WERI-Rb-1 (cell line): ENCODE results near the gene PTDSS2.

Experiments used
- DNase-seq: peaks from one replicate; pipeline ENCODE4 v3.0.0-alpha.2; 2020
- H3K27ac ChIP-seq: fragments of 250-450 bp; sonication (Bioruptor Pico); 2 replicates; pipeline ENCODE4 v1.5.1; 2020; ENCODE audit warnings: mild to moderate bottlenecking, moderate library complexity
- H3K27me3 ChIP-seq: fragments of 250-450 bp; sonication (Bioruptor Pico); 2 replicates; pipeline ENCODE4 v1.5.1; 2021; ENCODE audit warnings: mild to moderate bottlenecking, low read depth, moderate library complexity; ENCODE audit not compliant: insufficient read depth, severe bottlenecking
- H3K36me3 ChIP-seq: fragments of 250-450 bp; sonication (Bioruptor Pico); 2 replicates; pipeline ENCODE4 v1.5.1; 2020; ENCODE audit warnings: mild to moderate bottlenecking, moderate library complexity
- H3K4me3 ChIP-seq: 2 replicates; pipeline ENCODE4 v1.5.1; 2011; ENCODE audit warnings: low read depth, mild to moderate bottlenecking, control low read depth, low read length
- H3K9me3 ChIP-seq: fragments of 250-450 bp; sonication (Bioruptor Pico); 2 replicates; pipeline ENCODE4 v1.5.1; 2021; ENCODE audit warnings: mild to moderate bottlenecking, moderate library complexity; ENCODE audit not compliant: severe bottlenecking
- CTCF ChIP-seq: IDR thresholded peaks from 2 replicates; pipeline ENCODE4 v1.5.1; 2011; ENCODE audit warnings: low read depth, mild to moderate bottlenecking, control low read depth, inconsistent platforms, low read length

The PTDSS2 gene

GRCh38 chr11:405323-405953, 44.6 kb upstream of the PTDSS2 start:
- no peak overlapping the region for H3K4me3 ChIP-seq
- no peak for DNase-seq
- H3K27me3 ChIP-seq: no peaks in the 10 kb centered on the region
- peaks cover 5% of the 10 kb centered on the region for H3K9me3 ChIP-seq
- no peaks in the 10 kb centered on the region for H3K36me3 ChIP-seq
- no peak overlapping the region for H3K27ac ChIP-seq
- peak; percentile 35; the same call in 1 of the 2 replicates for TF ChIP-seq CTCF

GRCh38 chr11:405954-406795, 43.9 kb upstream of the PTDSS2 start:
- DNase-seq: no peak
- Histone ChIP-seq H3K4me3 (no peak overlapping the region), H3K9me3 (peaks cover 5% of the 10 kb centered on the region), H3K27ac (no peak overlapping the region), H3K36me3 (no peaks in the 10 kb centered on the region), H3K27me3 (no peaks in the 10 kb centered on the region)
- no peak for TF ChIP-seq CTCF

GRCh38 chr11:406796-407650, 43.1 kb upstream of the PTDSS2 start:
- H3K36me3 ChIP-seq: no peaks in the 10 kb centered on the region
- H3K9me3 ChIP-seq: peaks cover 5% of the 10 kb centered on the region
- H3K4me3 ChIP-seq: no peak overlapping the region
- DNase-seq: no peak
- no peak overlapping the region for H3K27ac ChIP-seq
- H3K27me3 ChIP-seq: no peaks in the 10 kb centered on the region
- TF ChIP-seq CTCF: no peak

- H3K4me3 ChIP-seq: no peak overlapping the region
- TF ChIP-seq CTCF: no peak
- no peak for DNase-seq
- no peaks in the 10 kb centered on the region for H3K27me3 ChIP-seq
- H3K27ac ChIP-seq: no peak overlapping the region
- peaks cover 5% of the 10 kb centered on the region for H3K9me3 ChIP-seq
- H3K36me3 ChIP-seq: no peaks in the 10 kb centered on the region
These were observed 42.4 kb upstream of the PTDSS2 start for GRCh38 chr11:407651-408123.

GRCh38 chr11:408154-409007, 41.7 kb upstream of the PTDSS2 start:
- H3K4me3 ChIP-seq: no peak overlapping the region
- H3K27ac ChIP-seq: no peak overlapping the region
- no peak for DNase-seq
- H3K36me3 ChIP-seq: no peaks in the 10 kb centered on the region
- H3K27me3 ChIP-seq: peaks cover 2% of the 10 kb centered on the region
- H3K9me3 ChIP-seq: peaks cover 5% of the 10 kb centered on the region
- TF ChIP-seq CTCF: no peak
